Right atrium auricular region (tissue), 2 donors: ENCODE measurements around the gene DNAJB6. TPM values are rescaled to one million over a fixed set of nuclear protein-coding genes. Genes with fewer than 3 reads are reported as not detected.

Experiments used
- DNase-seq: peaks from one replicate; pipeline ENCODE4 v3.0.0-alpha.2; 2019; ENCODE audit warnings: low spot score
- H3K27ac ChIP-seq, 2 donors: fragments of 200-600 bp; sonication (generic); 1 replicate in 1 of 2; 2 replicates in 1 of 2; pipeline ENCODE4 v1.5.1; 2016 to 2019
- H3K27me3 ChIP-seq, 2 donors: fragments of 200-600 bp; sonication (generic); one replicate each; pipeline versions ENCODE4 v1.5.1 to v1.6.0; 2017 to 2019
- H3K36me3 ChIP-seq: fragments of 200-600 bp; sonication (generic); one replicate; pipeline ENCODE4 v1.5.1; 2016
- H3K4me1 ChIP-seq, 2 donors: fragments of 200-600 bp; sonication (generic); one replicate each; pipeline versions ENCODE4 v1.5.1 to v1.6.0; 2017 to 2019
- H3K4me3 ChIP-seq, 2 donors: fragments of 200-600 bp; sonication (generic); 1 replicate in 1 of 2; 2 replicates in 1 of 2; pipeline ENCODE4 v1.5.1; 2017 to 2019; ENCODE audit warnings: mild to moderate bottlenecking in 1 of 2, moderate library complexity in 1 of 2
- H3K9me3 ChIP-seq, 2 donors: fragments of 200-600 bp; sonication (generic); one replicate each; pipeline ENCODE4 v1.5.1; 2019
- CTCF ChIP-seq, 2 donors: fragments of 200-600 bp; sonication (generic); IDR thresholded peaks; one replicate each; pipeline ENCODE4 v1.5.1; 2019; ENCODE audit warnings: antibody characterized with exemption in 2 of 2
- total RNA-seq, 2 donors: library from RNA; depleted of rRNA; stranded (reverse); fragments of >200 nt; gene quantifications; one replicate each; pipeline ENCODE4 v1.1.0, GENCODE V29; 2016

DNAJB6 gene
- total RNA-seq, 2 donors from 2014 or later, result 134 to 137 TPM

- H3K4me1 ChIP-seq, result peaks cover 0 to 58% of the 10 kb centered on the region in 2 donors
- peak overlapping the region; percentile 36 to 45 for H3K27ac ChIP-seq
- no peak for DNase-seq
- H3K4me3 ChIP-seq, result no peak overlapping the region
- H3K36me3 ChIP-seq, result peaks cover 22% of the 10 kb centered on the region
- no peaks in the 10 kb centered on the region for H3K9me3 ChIP-seq
- no peaks in the 10 kb centered on the region for H3K27me3 ChIP-seq
- TF ChIP-seq CTCF (IDR thresholded peaks at IDR 0.05), result no peak
Observed at GRCh38 chr7:157392256-157393037, 55.6 kb downstream of the DNAJB6 start.

- peak overlapping the region in 1 of 2 donors; percentile 15 for H3K27ac ChIP-seq
- peaks cover 22% of the 10 kb centered on the region for H3K36me3 ChIP-seq
- H3K27me3 ChIP-seq, result no peaks in the 10 kb centered on the region
- TF ChIP-seq CTCF (IDR thresholded peaks at IDR 0.05), result no peak
- DNase-seq, result no peak
- H3K9me3 ChIP-seq, result no peaks in the 10 kb centered on the region
- no peak overlapping the region for H3K4me3 ChIP-seq
- H3K4me1 ChIP-seq, result peaks cover 0 to 75% of the 10 kb centered on the region in 2 donors
Observed at GRCh38 chr7:157394246-157395191, 57.7 kb downstream of the DNAJB6 start.

- H3K27me3 ChIP-seq, result no peaks in the 10 kb centered on the region
Observed at GRCh38 chr7:157395206-157395605, 58.4 kb downstream of the DNAJB6 start.

GRCh38 chr7:157396316-157397035, 59.7 kb downstream of the DNAJB6 start:
- H3K27ac ChIP-seq, result peak overlapping the region; percentile 68 to 92
- peaks cover 25% of the 10 kb centered on the region for H3K36me3 ChIP-seq
- no peak for TF ChIP-seq CTCF (IDR thresholded peaks at IDR 0.05)
- DNase-seq, result no peak
- H3K27me3 ChIP-seq, result no peaks in the 10 kb centered on the region
- H3K4me3 ChIP-seq, result no peak overlapping the region
- H3K4me1 ChIP-seq, result peaks cover 0 to 56% of the 10 kb centered on the region in 2 donors
- no peaks in the 10 kb centered on the region for H3K9me3 ChIP-seq

More at GRCh38 chr7:157395206-157395605, 58.4 kb downstream of the DNAJB6 start:
- H3K4me3 ChIP-seq, result no peak overlapping the region
- no peak for TF ChIP-seq CTCF (IDR thresholded peaks at IDR 0.05)
- H3K27ac ChIP-seq, result peak overlapping the region in 1 of 2 donors; percentile 15
- DNase-seq, result no peak
- H3K9me3 ChIP-seq, result no peaks in the 10 kb centered on the region
- H3K4me1 ChIP-seq, result peaks cover 0 to 69% of the 10 kb centered on the region in 2 donors
- peaks cover 22% of the 10 kb centered on the region for H3K36me3 ChIP-seq

GRCh38 chr7:157397036-157397720, 60.4 kb downstream of the DNAJB6 start:
- Histone ChIP-seq H3K36me3 (peaks cover 31% of the 10 kb centered on the region), H3K27me3 (no peaks in the 10 kb centered on the region), H3K27ac (peak overlapping the region; percentile 68 to 92), H3K4me3 (no peak overlapping the region), H3K4me1 (peaks cover 0 to 60% of the 10 kb centered on the region in 2 donors), H3K9me3 (no peaks in the 10 kb centered on the region)
- no peak for DNase-seq
- TF ChIP-seq CTCF (IDR thresholded peaks at IDR 0.05), result no peak
